ENCODE data around the gene PCGF1. TPM values are rescaled to one million over a fixed set of nuclear protein-coding genes. Genes with fewer than 3 reads are reported as not detected.
A peak's percentile ranks its signal among the peaks of the same experiment; 100 is the strongest.

Gene PCGF1
- total and polyA plus RNA-seq, 2 of the 8 experiments (the other 6 are each of a cell fraction or from before 2014, with no cell fraction given), result 10.0 to 23.7 TPM

DNA sequence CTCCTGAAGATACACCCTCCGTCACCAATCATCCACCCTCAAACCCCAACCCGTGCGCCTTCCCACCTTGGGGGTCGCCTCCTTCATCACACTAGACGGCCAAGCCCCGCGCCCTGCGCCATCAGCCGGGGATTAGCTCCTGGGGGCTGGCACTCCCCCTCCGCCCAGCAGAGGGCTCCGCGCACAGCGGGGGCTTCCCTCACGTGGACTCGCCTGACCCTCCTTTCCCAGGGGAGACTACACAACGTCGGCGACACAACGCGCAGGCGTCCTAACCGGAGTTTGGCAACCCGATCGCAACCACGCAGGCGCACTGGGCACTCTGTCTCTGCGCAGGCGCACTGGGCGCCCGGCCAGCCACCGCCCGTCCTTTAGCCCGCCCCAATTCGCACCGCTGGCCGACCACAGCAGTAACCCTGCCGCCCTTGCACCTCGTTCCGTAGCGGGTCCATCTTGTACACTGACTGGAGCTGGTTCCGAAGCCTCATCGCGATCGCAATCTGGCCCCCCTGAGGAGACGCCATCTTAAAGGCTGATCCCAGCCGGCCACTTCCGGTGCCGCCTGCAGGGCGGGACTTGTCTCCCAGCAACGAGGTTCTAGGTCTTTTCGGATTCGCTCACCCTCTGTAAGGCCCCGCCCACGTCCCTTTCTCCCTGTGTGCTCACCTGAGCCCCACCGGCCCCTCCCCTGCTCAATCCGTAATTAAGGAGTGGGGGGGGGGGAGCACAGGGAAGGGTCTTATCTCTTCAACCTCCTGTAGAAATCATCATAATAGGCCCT is at the start of gene PCGF1 (continued):
- TF ChIP-seq RAD21 (IDR thresholded peaks at IDR 0.05 in 1 of 2, conservative IDR thresholded peaks at IDR 0.05 in 1 of 2; ENCODE audit: low read depth in 2 of 2, low read length in 2 of 2) (peak; percentile 9 to 28; a peak in 1 of 4 replicates), PHF8 (conservative IDR thresholded peaks at IDR 0.05; ENCODE audit: low read depth, low read length) (peak; percentile 92), POU5F1 (IDR thresholded peaks at IDR 0.05; ENCODE audit: low read depth, low read length) (no peak), CREB1 (IDR thresholded peaks at IDR 0.05) (peak; percentile 68), SAP30 (IDR thresholded peaks at IDR 0.05; ENCODE audit: insufficient read depth, insufficient replicate concordance, low read length) (no peak), SRF (IDR thresholded peaks at IDR 0.05; ENCODE audit: low read depth, low read length) (no peak), ASH2L (IDR thresholded peaks at IDR 0.05; ENCODE audit: low read length) (peak; percentile 79), NRF1 (IDR thresholded peaks at IDR 0.05; ENCODE audit: low read depth, low read length) (peak; percentile 95), SP1 (IDR thresholded peaks at IDR 0.05; ENCODE audit: low read depth, low read length) (peak; percentile 65; the same call in 1 of the 2 replicates), KDM1A (IDR thresholded peaks at IDR 0.05; ENCODE audit: borderline replicate concordance, low read length) (no peak), TEAD4 (IDR thresholded peaks at IDR 0.05; ENCODE audit: low read depth, low read length) (no peak), CBX8 (IDR thresholded peaks at IDR 0.05; ENCODE audit: borderline replicate concordance, low read depth, low read length) (no peak), CTBP2 (IDR thresholded peaks at IDR 0.05; ENCODE audit: borderline replicate concordance, insufficient read depth, insufficient read length, low read length) (no peak), YY1 (IDR thresholded peaks at IDR 0.05; ENCODE audit: low read depth, low read length) (peak; percentile 95), CHD1 (IDR thresholded peaks at IDR 0.05; ENCODE audit: low read depth, low read length) (no peak), RBBP5 (IDR thresholded peaks at IDR 0.05; ENCODE audit: borderline replicate concordance, low read depth, low read length) (peak; percentile 100), KDM4A (IDR thresholded peaks at IDR 0.05; ENCODE audit: low read depth, low read length, severe bottlenecking) (peak; percentile 83), GABPA (IDR thresholded peaks at IDR 0.05; ENCODE audit: borderline replicate concordance, insufficient read depth, low read length) (peak; percentile 76; the same call in 1 of the 2 replicates), RXRA (IDR thresholded peaks at IDR 0.05; ENCODE audit: insufficient read depth, low read depth, low read length) (no peak), POLR2A (IDR thresholded peaks at IDR 0.05; ENCODE audit: control extremely low read depth in 1 of 2, low read depth in 2 of 2, low read length in 2 of 2) (peak in 1 of 2 experiments; percentile 84; a peak in 2 of 3 replicates), SIRT6 (IDR thresholded peaks at IDR 0.05; ENCODE audit: low read length) (no peak)
- TF ChIP-seq, protein P1, sequence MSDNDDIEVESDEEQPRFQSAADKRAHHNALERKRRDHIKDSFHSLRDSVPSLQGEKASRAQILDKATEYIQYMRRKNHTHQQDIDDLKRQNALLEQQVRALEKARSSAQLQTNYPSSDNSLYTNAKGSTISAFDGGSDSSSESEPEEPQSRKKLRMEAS (IDR thresholded peaks at IDR 0.05), result peak; percentile 85
- TF ChIP-seq, protein P2, sequence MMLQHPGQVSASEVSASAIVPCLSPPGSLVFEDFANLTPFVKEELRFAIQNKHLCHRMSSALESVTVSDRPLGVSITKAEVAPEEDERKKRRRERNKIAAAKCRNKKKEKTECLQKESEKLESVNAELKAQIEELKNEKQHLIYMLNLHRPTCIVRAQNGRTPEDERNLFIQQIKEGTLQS (IDR thresholded peaks at IDR 0.05; ENCODE audit: insufficient read depth, low read depth, low read length), result peak; percentile 69; the same call in 1 of the 2 replicates
